ENCODE results near the gene TMPRSS11A.

The TMPRSS11A gene

DNA sequence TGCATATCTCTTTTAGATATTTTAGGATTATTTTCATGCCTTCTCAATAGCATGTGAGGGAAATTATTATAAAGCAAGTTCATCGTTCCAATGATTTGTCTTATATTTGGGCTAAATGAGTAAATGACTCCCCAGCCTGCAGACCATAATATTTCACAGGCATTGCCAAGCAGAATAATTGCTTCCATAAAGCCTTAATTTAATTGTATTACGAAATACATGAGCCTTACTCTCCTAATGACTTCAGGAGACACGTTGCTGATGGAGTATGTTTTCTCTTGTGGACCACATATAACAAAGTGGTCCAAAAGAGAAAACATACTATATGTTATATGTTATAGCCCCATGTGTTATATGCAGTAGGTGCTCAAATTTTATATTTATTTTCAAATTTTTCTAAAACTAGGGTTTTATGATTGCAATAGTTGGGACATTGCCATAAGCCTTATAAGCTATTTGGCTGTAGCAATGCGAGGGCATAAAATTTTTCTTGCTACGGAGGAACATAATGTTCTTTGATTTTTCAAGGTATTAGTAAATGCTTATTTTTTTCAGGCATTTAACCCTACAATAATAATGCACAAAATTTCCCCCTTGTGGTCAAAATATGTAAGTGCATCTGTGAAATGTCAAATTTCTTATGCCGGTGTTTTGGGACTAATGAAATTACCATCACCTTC lies 53.2 kb downstream of the TMPRSS11A start:
- DNase-seq (ENCODE audit: low read depth), result no peak

DNA sequence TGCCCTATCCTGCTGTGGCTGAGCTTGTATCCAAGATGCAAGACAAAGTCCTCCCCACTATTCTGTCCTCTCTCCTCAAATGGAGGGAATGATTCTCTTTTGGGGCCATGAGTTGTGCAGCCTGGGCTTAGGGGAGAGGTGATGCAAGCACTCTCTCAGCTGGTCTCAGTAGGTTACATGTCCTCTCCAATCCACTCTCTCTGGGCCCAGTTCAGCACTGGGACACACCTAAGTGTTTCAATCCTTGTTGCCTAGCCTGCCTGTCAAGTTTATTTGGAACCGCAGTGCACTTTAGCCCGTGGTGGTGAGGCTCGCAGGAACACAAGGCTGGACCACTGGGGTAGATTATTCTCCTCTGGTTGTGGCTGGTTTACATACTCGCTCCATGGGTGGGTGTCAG lies 55.6 kb downstream of the TMPRSS11A start:
- TF ChIP-seq, protein P1, sequence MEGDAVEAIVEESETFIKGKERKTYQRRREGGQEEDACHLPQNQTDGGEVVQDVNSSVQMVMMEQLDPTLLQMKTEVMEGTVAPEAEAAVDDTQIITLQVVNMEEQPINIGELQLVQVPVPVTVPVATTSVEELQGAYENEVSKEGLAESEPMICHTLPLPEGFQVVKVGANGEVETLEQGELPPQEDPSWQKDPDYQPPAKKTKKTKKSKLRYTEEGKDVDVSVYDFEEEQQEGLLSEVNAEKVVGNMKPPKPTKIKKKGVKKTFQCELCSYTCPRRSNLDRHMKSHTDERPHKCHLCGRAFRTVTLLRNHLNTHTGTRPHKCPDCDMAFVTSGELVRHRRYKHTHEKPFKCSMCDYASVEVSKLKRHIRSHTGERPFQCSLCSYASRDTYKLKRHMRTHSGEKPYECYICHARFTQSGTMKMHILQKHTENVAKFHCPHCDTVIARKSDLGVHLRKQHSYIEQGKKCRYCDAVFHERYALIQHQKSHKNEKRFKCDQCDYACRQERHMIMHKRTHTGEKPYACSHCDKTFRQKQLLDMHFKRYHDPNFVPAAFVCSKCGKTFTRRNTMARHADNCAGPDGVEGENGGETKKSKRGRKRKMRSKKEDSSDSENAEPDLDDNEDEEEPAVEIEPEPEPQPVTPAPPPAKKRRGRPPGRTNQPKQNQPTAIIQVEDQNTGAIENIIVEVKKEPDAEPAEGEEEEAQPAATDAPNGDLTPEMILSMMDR (IDR thresholded peaks at IDR 0.05; ENCODE audit: control insufficient read depth, extremely low read depth, insufficient read depth), result no peak
- no peak for DNase-seq (ENCODE audit: low read depth)
- no peak overlapping the region for H3K4me3 ChIP-seq (ENCODE audit: low read depth, low read length)

More for the DNA sequence above, 53.2 kb downstream of the TMPRSS11A start:
- TF ChIP-seq, protein P1 (IDR thresholded peaks at IDR 0.05; ENCODE audit: control insufficient read depth, extremely low read depth, insufficient read depth), result peak; percentile 46
- H3K4me3 ChIP-seq (ENCODE audit: low read depth, low read length), result no peak overlapping the region

DNA sequence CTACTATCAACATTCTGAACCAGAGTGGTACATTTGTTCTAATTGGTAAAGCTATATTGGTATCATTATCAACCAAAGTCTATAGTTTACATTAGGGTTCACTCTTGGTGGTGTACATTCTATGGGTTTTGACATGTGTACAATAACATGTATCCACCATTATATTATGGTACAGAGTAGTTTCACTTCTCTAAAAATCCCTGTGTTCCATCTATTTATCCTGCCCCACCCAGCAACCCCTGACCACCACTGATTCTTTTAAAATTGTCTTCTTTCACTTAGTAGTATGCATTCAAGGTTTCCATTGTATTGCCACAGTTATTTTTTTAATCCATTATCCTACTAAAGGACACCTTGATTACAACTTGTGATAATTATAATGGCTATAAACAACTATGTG lies 64.2 kb downstream of the TMPRSS11A start:
- H3K4me3 ChIP-seq (ENCODE audit: low read depth, low read length), result no peak overlapping the region
- TF ChIP-seq, protein P1 (IDR thresholded peaks at IDR 0.05; ENCODE audit: control insufficient read depth, extremely low read depth, insufficient read depth), result no peak
- DNase-seq (ENCODE audit: low read depth), result no peak

DNA sequence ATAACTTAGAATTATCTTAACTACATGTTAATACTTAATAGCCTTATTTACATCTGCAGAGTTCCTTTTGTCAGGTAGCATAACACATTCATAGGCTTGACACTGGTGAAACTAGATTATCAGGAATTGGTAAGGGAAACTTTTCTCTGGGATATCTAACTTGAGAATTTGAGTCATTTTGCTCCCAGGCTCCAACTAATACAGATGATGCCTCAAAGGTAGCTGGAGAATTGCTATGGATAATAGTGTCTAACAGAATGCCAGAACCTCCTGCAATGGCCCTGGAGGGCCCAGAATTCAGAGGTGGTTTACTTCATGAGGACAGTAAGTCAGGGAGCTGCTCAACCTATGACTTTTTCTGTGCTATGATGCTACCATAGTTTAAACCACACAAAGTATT lies 65.6 kb downstream of the TMPRSS11A start:
- no peak for DNase-seq (ENCODE audit: low read depth)
- TF ChIP-seq, protein P1 (IDR thresholded peaks at IDR 0.05; ENCODE audit: control insufficient read depth, extremely low read depth, insufficient read depth), result no peak
- no peak overlapping the region for H3K4me3 ChIP-seq (ENCODE audit: low read depth, low read length)

DNA sequence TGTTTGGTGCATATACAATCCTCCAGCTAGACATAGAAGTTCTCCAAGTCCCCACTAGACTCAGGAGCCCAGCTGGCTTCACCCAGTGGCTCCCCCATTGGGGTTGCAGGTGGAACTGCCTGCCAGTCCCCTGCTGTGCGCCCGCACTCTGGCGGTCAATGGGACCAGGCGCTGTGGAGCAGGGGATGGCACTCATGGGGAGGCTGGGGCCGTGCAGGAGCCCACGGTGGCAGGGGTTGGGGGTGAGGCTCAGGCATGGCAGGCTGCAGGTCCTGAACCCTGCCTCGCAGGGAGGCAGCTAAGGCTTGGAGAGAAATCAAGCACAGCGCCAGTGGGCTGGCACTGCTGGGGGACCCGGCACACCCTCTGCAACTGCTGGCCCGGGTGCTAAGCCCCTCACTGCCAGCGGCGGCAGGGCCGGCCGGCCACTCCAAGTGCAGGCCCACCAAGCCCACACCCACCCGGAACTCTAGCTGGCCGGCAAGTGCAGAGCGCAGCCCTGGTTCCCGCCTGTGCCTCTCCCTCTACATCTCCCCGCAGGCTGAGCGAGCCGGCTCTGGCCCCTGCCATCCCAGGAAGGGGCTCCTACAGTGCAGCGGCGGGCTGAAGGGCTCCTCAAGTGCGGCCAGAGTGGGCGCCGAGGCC lies 66.8 kb downstream of the TMPRSS11A start:
- DNase-seq (ENCODE audit: low read depth), result no peak
- TF ChIP-seq, protein P1 (IDR thresholded peaks at IDR 0.05; ENCODE audit: control insufficient read depth, extremely low read depth, insufficient read depth), result no peak
- H3K4me3 ChIP-seq (ENCODE audit: low read depth, low read length), result no peak overlapping the region

DNA sequence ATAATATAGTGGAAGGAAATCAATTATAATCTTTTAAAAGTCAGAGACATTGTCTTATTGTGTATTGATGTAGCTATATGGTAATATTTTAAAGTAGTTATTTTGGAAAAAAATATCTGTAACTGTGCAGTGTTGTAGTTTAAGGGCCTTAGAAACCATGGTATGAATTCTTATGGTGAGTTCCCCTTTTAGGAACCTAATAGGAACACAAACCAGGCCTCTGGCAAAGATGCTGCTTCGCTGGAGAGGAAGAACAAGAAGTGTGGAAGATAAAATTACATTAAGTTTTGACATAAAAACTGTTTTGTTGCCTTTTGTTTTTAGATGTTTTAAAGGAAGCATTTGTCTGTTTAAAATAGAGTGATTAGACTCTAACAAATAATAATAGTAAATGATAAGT lies 68.6 kb downstream of the TMPRSS11A start:
- TF ChIP-seq, protein P1 (IDR thresholded peaks at IDR 0.05; ENCODE audit: control insufficient read depth, extremely low read depth, insufficient read depth), result no peak
- no peak for DNase-seq (ENCODE audit: low read depth)
- no peak overlapping the region for H3K4me3 ChIP-seq (ENCODE audit: low read depth, low read length)
